Right atrium auricular region (tissue), 2 donors: Measurements from ENCODE around the gene KRT14. TPM values are rescaled to one million over a fixed set of nuclear protein-coding genes. Genes with fewer than 3 reads are reported as not detected.

ENCODE experiments used
- DNase-seq: peaks from one replicate; pipeline ENCODE4 v3.0.0-alpha.2; 2019; ENCODE audit warnings: low spot score
- H3K27ac ChIP-seq, 2 donors: fragments of 200-600 bp; sonication (generic); 1 replicate in 1 of 2; 2 replicates in 1 of 2; pipeline ENCODE4 v1.5.1; 2016 to 2019
- H3K27me3 ChIP-seq, 2 donors: fragments of 200-600 bp; sonication (generic); one replicate each; pipeline versions ENCODE4 v1.5.1 to v1.6.0; 2017 to 2019
- H3K36me3 ChIP-seq: fragments of 200-600 bp; sonication (generic); one replicate; pipeline ENCODE4 v1.5.1; 2016
- H3K4me1 ChIP-seq, 2 donors: fragments of 200-600 bp; sonication (generic); one replicate each; pipeline versions ENCODE4 v1.5.1 to v1.6.0; 2017 to 2019
- H3K4me3 ChIP-seq, 2 donors: fragments of 200-600 bp; sonication (generic); 1 replicate in 1 of 2; 2 replicates in 1 of 2; pipeline ENCODE4 v1.5.1; 2017 to 2019; ENCODE audit warnings: mild to moderate bottlenecking in 1 of 2, moderate library complexity in 1 of 2
- H3K9me3 ChIP-seq, 2 donors: fragments of 200-600 bp; sonication (generic); one replicate each; pipeline ENCODE4 v1.5.1; 2019
- total RNA-seq, 2 donors: library from RNA; depleted of rRNA; stranded (reverse); fragments of >200 nt; gene quantifications; one replicate each; pipeline ENCODE4 v1.1.0, GENCODE V29; 2016
- TF ChIP-seq, protein P1 (sequence below), 2 donors: fragments of 200-600 bp; sonication (generic); IDR thresholded peaks; one replicate each; pipeline ENCODE4 v1.5.1; 2019; ENCODE audit warnings: antibody characterized with exemption in 2 of 2

Gene KRT14
- total RNA-seq, 2 donors from 2014 or later = 20.3 TPM; not detected in 1

DNA sequence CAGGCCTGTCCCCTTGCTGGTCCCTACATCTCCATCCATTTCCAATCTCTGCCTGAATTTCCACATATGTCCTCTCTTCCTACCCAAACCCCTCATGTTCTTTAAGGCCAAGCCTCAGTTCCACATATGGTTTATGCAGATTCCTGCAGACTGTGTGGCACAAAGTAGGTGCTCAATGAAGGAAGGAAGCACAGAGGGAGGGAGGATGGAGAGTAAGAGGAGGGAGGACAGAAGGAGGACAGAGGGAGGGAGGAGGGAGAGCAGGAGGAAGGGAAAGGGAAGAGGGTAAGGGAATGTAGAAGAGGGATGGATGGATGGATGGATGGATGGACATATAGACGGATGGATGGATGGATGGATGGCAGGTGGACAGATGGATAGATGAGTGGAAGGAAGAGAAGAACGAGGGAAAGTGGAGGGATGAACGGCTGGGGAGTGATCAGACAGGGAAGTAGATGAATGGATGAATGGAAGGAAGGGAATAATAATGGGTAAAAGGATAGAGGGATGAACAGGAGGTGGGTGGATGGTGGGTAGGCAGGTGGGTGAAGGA lies 7.7 kb upstream of the KRT14 start:
- Histone ChIP-seq H3K9me3 (no peaks in the 10 kb centered on the region), H3K27me3 (no peaks in the 10 kb centered on the region), H3K36me3 (no peaks in the 10 kb centered on the region), H3K4me1 (no peaks in the 10 kb centered on the region), H3K4me3 (no peak overlapping the region), H3K27ac (no peak overlapping the region)
- TF ChIP-seq, protein P1, sequence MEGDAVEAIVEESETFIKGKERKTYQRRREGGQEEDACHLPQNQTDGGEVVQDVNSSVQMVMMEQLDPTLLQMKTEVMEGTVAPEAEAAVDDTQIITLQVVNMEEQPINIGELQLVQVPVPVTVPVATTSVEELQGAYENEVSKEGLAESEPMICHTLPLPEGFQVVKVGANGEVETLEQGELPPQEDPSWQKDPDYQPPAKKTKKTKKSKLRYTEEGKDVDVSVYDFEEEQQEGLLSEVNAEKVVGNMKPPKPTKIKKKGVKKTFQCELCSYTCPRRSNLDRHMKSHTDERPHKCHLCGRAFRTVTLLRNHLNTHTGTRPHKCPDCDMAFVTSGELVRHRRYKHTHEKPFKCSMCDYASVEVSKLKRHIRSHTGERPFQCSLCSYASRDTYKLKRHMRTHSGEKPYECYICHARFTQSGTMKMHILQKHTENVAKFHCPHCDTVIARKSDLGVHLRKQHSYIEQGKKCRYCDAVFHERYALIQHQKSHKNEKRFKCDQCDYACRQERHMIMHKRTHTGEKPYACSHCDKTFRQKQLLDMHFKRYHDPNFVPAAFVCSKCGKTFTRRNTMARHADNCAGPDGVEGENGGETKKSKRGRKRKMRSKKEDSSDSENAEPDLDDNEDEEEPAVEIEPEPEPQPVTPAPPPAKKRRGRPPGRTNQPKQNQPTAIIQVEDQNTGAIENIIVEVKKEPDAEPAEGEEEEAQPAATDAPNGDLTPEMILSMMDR (IDR thresholded peaks at IDR 0.05) = no peak
- DNase-seq = no peak

DNA sequence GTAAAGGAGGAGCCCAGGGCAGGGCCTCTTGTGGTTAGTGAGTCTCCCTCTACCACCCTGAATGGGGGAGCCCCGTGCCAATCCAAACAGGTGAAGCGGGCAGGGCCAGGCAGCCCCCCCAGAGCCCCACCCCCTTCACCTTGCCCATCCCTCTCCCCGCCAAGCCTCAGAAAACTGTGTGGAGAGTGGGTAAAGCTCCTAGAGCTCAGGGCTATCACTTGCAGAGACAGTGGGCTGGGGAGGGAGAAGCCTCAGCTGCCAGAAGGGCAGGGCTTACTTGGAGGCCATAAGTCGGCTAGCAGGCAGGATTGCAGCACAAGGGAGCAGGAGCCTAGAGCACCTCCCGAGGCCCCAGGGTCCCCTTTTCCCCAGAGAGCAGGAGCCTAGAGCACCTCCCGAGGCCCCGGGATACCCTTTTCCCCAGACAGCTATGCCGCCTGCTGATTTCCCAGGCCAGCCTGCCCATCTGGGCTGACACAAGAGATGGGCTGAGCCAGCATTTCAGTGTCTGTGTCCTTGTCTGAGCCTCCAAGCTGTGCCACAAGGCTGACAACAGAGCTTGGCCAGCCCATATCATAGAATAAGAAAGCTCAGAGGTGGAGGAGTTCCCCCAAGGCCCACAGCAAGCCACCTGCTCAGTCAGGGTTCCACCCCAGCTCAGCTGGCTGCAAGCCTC lies 6.7 kb upstream of the KRT14 start:
- H3K4me1 ChIP-seq = no peaks in the 10 kb centered on the region
- DNase-seq = no peak
- no peaks in the 10 kb centered on the region for H3K36me3 ChIP-seq
- H3K27ac ChIP-seq = no peak overlapping the region
- H3K27me3 ChIP-seq = no peaks in the 10 kb centered on the region
- H3K9me3 ChIP-seq = no peaks in the 10 kb centered on the region
- TF ChIP-seq, protein P1 (IDR thresholded peaks at IDR 0.05) = no peak
- no peak overlapping the region for H3K4me3 ChIP-seq

DNA sequence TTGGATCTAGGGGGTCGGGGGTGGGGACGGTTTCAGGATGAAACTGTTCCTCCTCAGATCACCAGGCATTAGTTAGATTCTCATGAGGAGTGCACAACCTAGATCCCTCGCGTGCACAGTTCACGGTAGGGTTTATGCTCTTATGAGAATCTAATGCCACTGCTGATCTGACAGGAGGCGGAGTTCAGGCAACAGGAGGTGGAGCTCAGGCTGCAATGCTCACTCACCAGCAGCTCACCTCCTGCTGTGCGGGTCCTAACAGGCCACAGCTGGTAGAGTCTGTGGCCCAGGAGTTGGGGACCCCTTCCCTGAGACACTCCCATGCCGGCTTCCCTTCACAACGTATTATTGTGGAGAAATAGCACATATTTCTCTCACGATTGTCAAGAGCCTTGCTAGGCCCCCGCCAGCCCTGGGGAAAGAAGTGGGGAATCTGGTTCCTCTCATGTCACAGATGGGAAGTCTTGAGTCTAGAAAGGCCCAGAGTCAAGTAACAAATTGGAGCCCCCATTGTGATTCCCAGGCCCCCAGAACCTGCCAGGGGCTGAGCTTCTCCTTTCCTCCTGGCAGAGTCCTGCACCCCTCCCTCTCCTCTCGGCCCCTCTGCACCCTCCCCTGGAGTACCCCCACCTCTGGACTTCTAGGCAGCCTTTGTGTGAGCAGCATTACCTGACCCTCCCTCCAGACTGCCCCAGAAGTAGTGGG lies 6.1 kb upstream of the KRT14 start:
- Histone ChIP-seq H3K36me3 (no peaks in the 10 kb centered on the region), H3K4me1 (no peaks in the 10 kb centered on the region), H3K9me3 (no peaks in the 10 kb centered on the region), H3K4me3 (no peak overlapping the region), H3K27me3 (no peaks in the 10 kb centered on the region), H3K27ac (no peak overlapping the region)
- DNase-seq = no peak
- TF ChIP-seq, protein P1 (IDR thresholded peaks at IDR 0.05) = no peak

DNA sequence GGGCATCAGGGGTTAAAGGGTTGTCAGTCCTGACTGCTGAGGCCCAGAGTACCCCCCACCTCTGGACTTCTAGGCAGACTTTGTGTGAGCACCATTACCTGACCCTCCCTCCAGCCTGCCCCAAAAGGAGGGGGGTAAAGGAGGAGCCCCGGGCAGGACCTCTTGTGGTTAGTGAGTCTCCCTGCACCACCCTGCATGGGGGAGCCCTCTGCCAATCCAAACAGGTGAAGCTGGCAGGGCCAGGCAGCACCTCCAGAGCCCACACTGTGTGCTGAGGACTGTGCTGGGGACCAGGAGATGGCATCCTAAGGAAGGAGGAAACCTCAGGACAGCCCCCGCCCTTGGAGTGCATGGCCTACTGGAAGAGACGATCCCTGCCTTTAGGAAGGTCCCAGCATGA lies 2.6 kb upstream of the KRT14 start:
- Histone ChIP-seq H3K4me3 (no peak overlapping the region), H3K4me1 (no peaks in the 10 kb centered on the region), H3K27ac (no peak overlapping the region), H3K9me3 (no peaks in the 10 kb centered on the region), H3K36me3 (no peaks in the 10 kb centered on the region), H3K27me3 (no peaks in the 10 kb centered on the region)
- DNase-seq = no peak
- TF ChIP-seq, protein P1 (IDR thresholded peaks at IDR 0.05) = no peak

DNA sequence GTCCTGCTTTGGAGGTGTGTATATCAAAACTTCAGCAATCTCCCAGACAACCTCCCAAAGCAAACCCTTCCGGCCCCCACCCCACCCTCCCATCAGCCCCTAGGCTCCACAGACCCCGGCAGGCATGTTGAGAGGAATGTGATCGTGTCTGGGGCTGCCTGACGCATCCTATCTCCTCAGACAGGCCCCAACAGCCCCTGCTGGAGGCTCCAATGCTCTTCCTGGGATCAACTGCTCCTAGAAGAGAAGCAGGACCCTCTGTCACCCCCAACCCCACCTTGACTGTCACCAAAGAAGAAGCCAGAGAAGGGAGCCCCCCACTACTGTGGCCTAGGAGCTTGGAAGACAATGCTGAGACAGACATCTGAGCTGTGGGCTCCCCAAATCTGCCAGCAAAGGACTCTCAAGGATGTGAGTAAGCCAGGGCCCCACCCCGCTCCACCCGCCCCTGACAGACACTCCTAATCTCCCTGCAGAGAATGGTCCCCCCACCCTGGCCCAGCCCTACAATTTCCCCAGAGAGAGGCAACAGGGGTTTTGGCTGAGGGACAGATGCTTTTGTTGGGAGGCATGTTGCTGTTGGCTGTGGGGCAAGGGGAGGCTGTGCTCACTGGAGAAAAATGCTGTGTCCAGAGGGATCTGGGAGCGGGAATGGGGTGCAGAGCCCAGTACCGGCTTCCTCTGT lies 1.6 kb upstream of the KRT14 start:
- no peak for DNase-seq
- no peaks in the 10 kb centered on the region for H3K9me3 ChIP-seq

More for the DNA sequence above, 1.6 kb upstream of the KRT14 start:
- Histone ChIP-seq H3K27ac (no peak overlapping the region), H3K4me1 (no peaks in the 10 kb centered on the region), H3K36me3 (no peaks in the 10 kb centered on the region), H3K4me3 (no peak overlapping the region), H3K27me3 (no peaks in the 10 kb centered on the region)
- TF ChIP-seq, protein P1 (IDR thresholded peaks at IDR 0.05) = no peak
